HepG2 (cell line): ENCODE measurements around the gene SLC16A6. TPM values are rescaled to one million over a fixed set of nuclear protein-coding genes. Genes with fewer than 3 reads are reported as not detected.
A peak's percentile ranks its signal among the peaks of the same experiment; 100 is the strongest.

Source experiments
- ARNT2 ChIP-seq: sonication (generic); formaldehyde crosslinking; IDR thresholded peaks from 2 replicates; pipeline ENCODE4 v1.8.0; 2022; ENCODE audit warnings: mild to moderate bottlenecking, low read depth, missing genetic modification reagents, moderate library complexity
- NCOR1 ChIP-seq: fragments of 200-600 bp; sonication (generic); IDR thresholded peaks from 2 replicates; pipeline ENCODE4 v1.7.0; 2017; ENCODE audit warnings: antibody characterized with exemption, low read length, borderline replicate concordance
- NFYB ChIP-seq: sonication (generic); formaldehyde crosslinking; IDR thresholded peaks from 2 replicates; pipeline ENCODE4 v1.4.0; 2020; ENCODE audit warnings: missing genetic modification reagents
- RARA ChIP-seq: IDR thresholded peaks from 2 replicates; pipeline ENCODE4 v1.6.1; 2016; ENCODE audit warnings: missing genetic modification reagents, missing compliant biosample characterization
- RFX3 ChIP-seq: IDR thresholded peaks from 2 replicates; pipeline ENCODE4 v1.6.1; 2016; ENCODE audit warnings: missing biosample characterization, missing genetic modification reagents
- SMARCC2 ChIP-seq: fragments of 450-650 bp; IDR thresholded peaks from 2 replicates; pipeline ENCODE4 v1.6.1; 2017; ENCODE audit warnings: antibody characterized with exemption, mild to moderate bottlenecking
- THAP11 ChIP-seq: IDR thresholded peaks from 2 replicates; pipeline ENCODE4 v1.6.1; 2016; ENCODE audit warnings: missing biosample characterization, missing genetic modification reagents
- ZFP37 ChIP-seq: sonication (generic); formaldehyde crosslinking; IDR thresholded peaks from 2 replicates; pipeline ENCODE4 v1.4.0; 2020; ENCODE audit warnings: missing genetic modification reagents, borderline replicate concordance
- ZNF569 ChIP-seq: sonication (generic); formaldehyde crosslinking; IDR thresholded peaks from 2 replicates; pipeline ENCODE4 v1.5.0; 2020; ENCODE audit warnings: mild to moderate bottlenecking, missing genetic modification reagents, moderate library complexity, borderline replicate concordance
- ZNF652 ChIP-seq: IDR thresholded peaks from 2 replicates; pipeline ENCODE4 v1.6.1; 2016; ENCODE audit warnings: low read depth, borderline replicate concordance
- ZNF749 ChIP-seq: sonication (generic); formaldehyde crosslinking; IDR thresholded peaks from 2 replicates; pipeline ENCODE4 v1.8.0; 2022; ENCODE audit warnings: mild to moderate bottlenecking, missing genetic modification reagents, moderate library complexity, borderline replicate concordance
- polyA plus RNA-seq, 8 experiments: library from polyadenylated mRNA; depleted of rRNA in 3 of 8; stranded (reverse) in 7 of 8; unstranded in 1 of 8; fragments of >200 nt; fragmentation: Illumina TruSeq in 4 of 8; extraction: Trizol in 4 of 8; gene quantifications; 2 replicates each; pipeline versions ENCODE4 v1.2.1 to v1.2.3, GENCODE V29; 2011 to 2016; ENCODE audit warnings: low read depth in 4 of 8, missing spikeins in 1 of 8, mixed read lengths in 1 of 8; ENCODE audit not compliant: insufficient read depth in 1 of 8
- total RNA-seq, 5 experiments: library from RNA; depleted of rRNA; stranded (reverse); fragments of >200 nt; fragmentation: Illumina TruSeq; extraction: Trizol; gene quantifications; 2 replicates each; pipeline ENCODE4 v1.2.3, GENCODE V29; 2016; ENCODE audit warnings: low read depth in 1 of 5
- TF ChIP-seq, protein P1 (sequence below): sonication (generic); formaldehyde crosslinking; IDR thresholded peaks from 2 replicates; pipeline ENCODE4 v1.8.1; 2023; ENCODE audit warnings: mild to moderate bottlenecking, moderate library complexity, missing genetic modification reagents
- TF ChIP-seq, protein P2 (sequence below): sonication (generic); formaldehyde crosslinking; IDR thresholded peaks from 2 replicates; pipeline ENCODE4 v1.8.1; 2022; ENCODE audit warnings: mild to moderate bottlenecking, missing genetic modification reagents
- TF ChIP-seq, protein P3 (sequence below): sonication (generic); formaldehyde crosslinking; IDR thresholded peaks from 2 replicates; pipeline ENCODE4 v1.4.0; 2020; ENCODE audit warnings: mild to moderate bottlenecking, missing genetic modification reagents

The SLC16A6 gene
- total and polyA plus RNA-seq, 2 of the 13 experiments (the other 11 are each of a cell fraction or from before 2014, with no cell fraction given): 1.1 to 44.7 TPM

DNA sequence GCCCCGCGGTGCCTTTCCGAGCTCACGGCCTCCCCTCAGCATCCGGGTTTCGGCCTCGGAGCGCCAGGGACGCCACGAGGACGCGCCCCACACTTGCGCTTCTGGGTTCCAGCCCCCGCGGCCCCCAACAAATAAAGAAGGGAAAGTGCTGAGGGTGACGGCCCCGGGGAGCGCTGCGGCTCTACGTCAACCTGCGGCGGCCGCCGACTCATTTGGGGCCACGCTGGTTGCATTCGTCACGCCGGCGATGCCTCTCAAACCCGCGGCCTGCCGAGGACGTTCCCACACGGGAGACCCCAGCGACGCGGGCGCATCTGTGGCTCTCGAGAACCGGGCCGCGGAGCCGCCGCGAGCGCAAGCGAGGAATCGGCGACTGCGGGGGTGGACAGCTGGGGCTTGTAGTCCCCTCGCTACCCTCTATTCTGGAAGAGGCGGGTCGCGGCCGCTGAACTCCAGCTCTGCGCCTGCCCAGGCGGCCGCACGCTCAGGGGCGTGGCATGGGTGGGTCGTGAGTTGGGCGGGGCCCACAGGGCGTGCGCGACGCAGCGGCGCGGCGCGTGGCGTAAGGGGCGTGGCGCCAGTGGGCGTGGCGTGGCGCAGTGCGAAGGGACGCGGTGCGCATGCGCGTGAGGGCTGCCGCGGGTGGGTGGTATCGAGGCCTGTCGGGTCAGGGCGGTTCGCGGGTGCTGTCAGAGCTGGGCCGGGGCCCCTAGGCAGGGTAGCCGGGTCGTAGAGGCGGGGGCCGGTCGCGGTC is 43.3 kb downstream of the SLC16A6 start, which contains the start of gene AMZ2 (continued):
- TF ChIP-seq, protein P1, sequence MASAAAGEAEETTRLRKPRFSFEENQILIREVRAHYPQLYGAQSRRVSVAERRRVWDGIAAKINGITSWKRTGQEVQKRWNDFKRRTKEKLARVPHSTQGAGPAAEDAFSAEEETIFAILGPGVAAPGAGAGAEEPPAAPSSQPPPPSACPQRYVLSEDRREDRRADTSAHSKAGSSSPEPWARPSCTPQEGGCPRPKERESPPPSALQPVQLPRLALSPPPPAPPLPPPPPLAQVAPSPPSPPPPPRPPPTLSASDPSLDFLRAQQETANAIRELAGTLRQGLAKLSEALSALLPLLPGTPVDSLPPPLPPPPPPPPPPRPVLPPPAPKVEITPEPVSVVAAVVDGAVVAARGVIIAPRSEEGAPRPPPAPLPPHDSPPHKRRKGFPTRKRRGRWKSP (CRISPR knock-in tag): peak; percentile 76
- TF ChIP-seq RARA (CRISPR knock-in tag) (peak; percentile 35), NFYB (CRISPR knock-in tag) (no peak; the same call in 1 of the 2 replicates), THAP11 (peak; percentile 93), ZNF569 (CRISPR knock-in tag) (0 out of 2 replicates have a peak, but pooled peaks have one; percentile 95), ZFP37 (peak; percentile 43), RFX3 (no peak), ARNT2 (CRISPR knock-in tag) (no peak; the same call in 1 of the 2 replicates), SMARCC2 (no peak), NCOR1 (no peak), ZNF749 (peak; percentile 88), ZNF652 (no peak)
- TF ChIP-seq, protein P2, sequence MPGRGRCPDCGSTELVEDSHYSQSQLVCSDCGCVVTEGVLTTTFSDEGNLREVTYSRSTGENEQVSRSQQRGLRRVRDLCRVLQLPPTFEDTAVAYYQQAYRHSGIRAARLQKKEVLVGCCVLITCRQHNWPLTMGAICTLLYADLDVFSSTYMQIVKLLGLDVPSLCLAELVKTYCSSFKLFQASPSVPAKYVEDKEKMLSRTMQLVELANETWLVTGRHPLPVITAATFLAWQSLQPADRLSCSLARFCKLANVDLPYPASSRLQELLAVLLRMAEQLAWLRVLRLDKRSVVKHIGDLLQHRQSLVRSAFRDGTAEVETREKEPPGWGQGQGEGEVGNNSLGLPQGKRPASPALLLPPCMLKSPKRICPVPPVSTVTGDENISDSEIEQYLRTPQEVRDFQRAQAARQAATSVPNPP (CRISPR knock-in tag): peak; percentile 86; the same call in 1 of the 2 replicates
- TF ChIP-seq, protein P3, sequence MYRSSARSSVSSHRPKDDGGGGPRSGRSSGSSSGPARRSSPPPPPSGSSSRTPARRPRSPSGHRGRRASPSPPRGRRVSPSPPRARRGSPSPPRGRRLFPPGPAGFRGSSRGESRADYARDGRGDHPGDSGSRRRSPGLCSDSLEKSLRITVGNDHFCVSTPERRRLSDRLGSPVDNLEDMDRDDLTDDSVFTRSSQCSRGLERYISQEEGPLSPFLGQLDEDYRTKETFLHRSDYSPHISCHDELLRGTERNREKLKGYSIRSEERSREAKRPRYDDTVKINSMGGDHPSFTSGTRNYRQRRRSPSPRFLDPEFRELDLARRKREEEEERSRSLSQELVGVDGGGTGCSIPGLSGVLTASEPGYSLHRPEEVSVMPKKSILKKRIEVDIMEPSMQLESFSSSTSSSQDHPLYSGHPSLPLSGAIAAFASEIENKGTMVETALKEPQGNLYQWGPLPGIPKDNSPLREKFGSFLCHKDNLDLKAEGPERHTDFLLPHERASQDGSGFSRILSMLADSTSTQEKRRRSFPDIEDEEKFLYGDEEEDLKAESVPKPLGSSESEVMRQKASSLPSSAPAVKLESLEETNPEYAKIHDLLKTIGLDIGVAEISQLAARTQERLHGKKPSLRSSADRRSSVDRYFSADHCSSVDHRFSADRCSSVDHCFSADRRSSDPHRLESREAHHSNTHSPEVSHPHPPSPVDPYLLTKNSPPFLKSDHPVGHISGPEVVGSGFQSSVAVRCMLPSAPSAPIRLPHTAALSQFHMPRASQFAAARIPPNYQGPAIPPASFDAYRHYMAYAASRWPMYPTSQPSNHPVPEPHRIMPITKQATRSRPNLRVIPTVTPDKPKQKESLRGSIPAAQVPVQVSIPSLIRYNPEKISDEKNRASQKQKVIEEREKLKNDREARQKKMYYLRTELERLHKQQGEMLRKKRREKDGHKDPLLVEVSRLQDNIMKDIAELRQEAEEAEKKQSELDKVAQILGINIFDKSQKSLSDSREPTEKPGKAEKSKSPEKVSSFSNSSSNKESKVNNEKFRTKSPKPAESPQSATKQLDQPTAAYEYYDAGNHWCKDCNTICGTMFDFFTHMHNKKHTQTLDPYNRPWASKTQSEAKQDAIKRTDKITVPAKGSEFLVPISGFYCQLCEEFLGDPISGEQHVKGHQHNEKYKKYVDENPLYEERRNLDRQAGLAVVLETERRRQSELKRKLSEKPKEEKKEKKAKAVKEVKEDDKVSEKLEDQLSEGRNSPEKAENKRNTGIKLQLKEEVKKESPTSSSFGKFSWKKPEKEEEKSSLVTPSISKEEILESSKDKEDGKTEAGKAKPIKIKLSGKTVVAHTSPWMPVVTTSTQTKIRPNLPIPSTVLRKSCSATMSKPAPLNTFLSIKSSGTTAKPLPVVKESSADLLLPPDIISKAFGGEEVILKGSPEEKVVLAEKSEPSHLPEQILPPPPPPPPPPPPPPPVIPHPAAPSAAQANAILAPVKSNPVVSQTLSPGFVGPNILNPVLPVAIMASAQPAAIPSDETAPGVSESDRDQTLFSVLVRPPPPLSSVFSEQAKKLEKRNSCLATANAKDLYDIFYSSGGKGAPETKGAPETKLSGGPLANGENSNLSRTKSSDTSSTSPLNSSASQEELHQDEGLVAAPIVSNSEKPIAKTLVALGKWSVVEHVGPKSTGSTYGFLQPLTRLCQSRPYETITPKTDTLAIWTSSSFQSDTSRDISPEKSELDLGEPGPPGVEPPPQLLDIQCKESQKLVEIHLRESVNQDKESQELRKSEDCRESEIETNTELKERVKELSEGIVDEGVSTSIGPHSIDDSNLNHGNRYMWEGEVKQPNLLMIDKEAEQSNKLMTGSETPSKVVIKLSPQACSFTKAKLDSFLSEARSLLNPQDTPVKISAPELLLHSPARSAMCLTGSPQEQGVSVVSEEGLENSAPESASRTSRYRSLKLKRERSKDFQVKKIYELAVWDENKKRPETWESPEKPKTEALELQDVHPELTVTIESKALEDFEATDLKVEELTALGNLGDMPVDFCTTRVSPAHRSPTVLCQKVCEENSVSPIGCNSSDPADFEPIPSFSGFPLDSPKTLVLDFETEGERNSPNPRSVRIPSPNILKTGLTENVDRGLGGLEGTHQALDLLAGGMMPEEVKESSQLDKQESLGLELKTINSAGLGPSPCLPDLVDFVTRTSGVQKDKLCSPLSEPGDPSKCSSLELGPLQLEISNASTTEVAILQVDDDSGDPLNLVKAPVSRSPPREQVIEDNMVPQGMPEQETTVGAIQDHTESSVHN (CRISPR knock-in tag): no peak; the same call in 1 of the 2 replicates
